HG03135 (cell line): Measurements from ENCODE around the gene NKD2.
"Not testable (repeated sequence)": the region's sequence is repeated elsewhere in the genome, so short reads cannot be mapped to it uniquely, and the experiment has no call there.

Source experiments
- ATAC-seq: cut with Tn5 transposase; IDR thresholded peaks from one replicate; pipeline ENCODE4 v1.9.1; 2021; ENCODE audit warnings: mild to moderate bottlenecking, moderate library complexity; ENCODE audit not compliant: unreplicated experiment

Gene NKD2

GRCh38 chr5:1008451-1009358 is at the start of gene NKD2:
Gene NKD2 (plus strand): TSS chr5:1008802. CDS start chr5:1009058, 256 bp downstream.
- no peak for ATAC-seq

- no peak for ATAC-seq
These were observed 48.7 kb upstream of the NKD2 start for GRCh38 chr5:959581-960531.

GRCh38 chr5:960551-960950 is 48.1 kb upstream of the NKD2 start:
- no peak for ATAC-seq

- ATAC-seq = no peak
These were observed 47.4 kb upstream of the NKD2 start for GRCh38 chr5:961002-961710.

GRCh38 chr5:961711-962240 is 46.8 kb upstream of the NKD2 start:
- ATAC-seq = no peak

GRCh38 chr5:962386-962785 is 46.2 kb upstream of the NKD2 start:
- no peak for ATAC-seq

GRCh38 chr5:962801-963200 is 45.8 kb upstream of the NKD2 start:
- ATAC-seq = no peak

GRCh38 chr5:963310-963672 is 45.3 kb upstream of the NKD2 start:
- peak; percentile 32 for ATAC-seq

- peak; percentile 75 for ATAC-seq
These were observed 44.7 kb upstream of the NKD2 start for GRCh38 chr5:963673-964531.

GRCh38 chr5:964821-965220 is 43.8 kb upstream of the NKD2 start:
- ATAC-seq = no peak

GRCh38 chr5:965604-966344 is 42.8 kb upstream of the NKD2 start:
- ATAC-seq = no peak

GRCh38 chr5:966345-966710 is 42.3 kb upstream of the NKD2 start:
- no peak for ATAC-seq

GRCh38 chr5:966941-967340 is 41.7 kb upstream of the NKD2 start:
- no peak for ATAC-seq

- no peak for ATAC-seq
These were observed 39.7 kb upstream of the NKD2 start for GRCh38 chr5:968881-969280.

GRCh38 chr5:969408-969839 is 39.2 kb upstream of the NKD2 start:
- no peak for ATAC-seq

GRCh38 chr5:972575-972974 is 36.0 kb upstream of the NKD2 start:
- not testable (repeated sequence) for ATAC-seq

GRCh38 chr5:976849-977751 is 31.5 kb upstream of the NKD2 start:
- no peak for ATAC-seq

GRCh38 chr5:978054-978453 is 30.5 kb upstream of the NKD2 start:
- no peak for ATAC-seq
